K562 (cell line): ENCODE results near the gene POLR2L. TPM values are rescaled to one million over a fixed set of nuclear protein-coding genes. Genes with fewer than 3 reads are reported as not detected.

Source experiments
- ATF6 ChIP-seq: sonication (generic); formaldehyde crosslinking; IDR thresholded peaks from 2 replicates; pipeline ENCODE4 v1.4.0; 2020; ENCODE audit warnings: mild to moderate bottlenecking, missing genetic modification reagents
- BRCA1 ChIP-seq, 2 experiments: fragments of 450-650 bp in 1 of 2; sonication (generic) in 1 of 2; formaldehyde crosslinking in 1 of 2; IDR thresholded peaks; 2 replicates each; pipeline versions ENCODE4 v1.5.0 to v1.6.1; 2017 to 2020; ENCODE audit warnings: mild to moderate bottlenecking in 1 of 2, missing genetic modification reagents in 1 of 2
- ESRRB ChIP-seq: fragments of 250-450 bp; sonication (Bioruptor Pico); IDR thresholded peaks from 2 replicates; pipeline ENCODE4 v1.5.0; 2020; ENCODE audit warnings: mild to moderate bottlenecking, moderate library complexity, borderline replicate concordance
- GMEB1 ChIP-seq: fragments of 250-450 bp; sonication (Bioruptor Pico); IDR thresholded peaks from 2 replicates; pipeline ENCODE4 v1.4.0; 2020; ENCODE audit warnings: mild to moderate bottlenecking
- HBP1 ChIP-seq: fragments of 450-650 bp; formaldehyde crosslinking; IDR thresholded peaks from 2 replicates; pipeline ENCODE4 v1.4.0; 2022; ENCODE audit warnings: missing genetic modification characterization
- KAT7 ChIP-seq: sonication (generic); formaldehyde crosslinking; IDR thresholded peaks from 2 replicates; pipeline ENCODE4 v1.8.0; 2022; ENCODE audit warnings: missing genetic modification reagents, mild to moderate bottlenecking, borderline replicate concordance
- MCM7 ChIP-seq, 2 experiments: fragments of 450-650 bp; IDR thresholded peaks; 2 replicates each; pipeline ENCODE4 v1.6.1; 2016 to 2018
- ZNF398 ChIP-seq: fragments of 250-450 bp; sonication (Bioruptor Pico); IDR thresholded peaks from 2 replicates; pipeline ENCODE4 v1.8.0; 2021; ENCODE audit warnings: moderate library complexity, mild to moderate bottlenecking, inconsistent platforms
- polyA plus RNA-seq, 8 experiments: library from polyadenylated mRNA; depleted of rRNA in 4 of 8; stranded (reverse) in 5 of 8; unstranded in 3 of 8; fragments of >200 nt; fragmentation: Nextera tagmentation in 2 of 8; fragmentation: Illumina TruSeq in 1 of 8; extraction: Ambion mirVana in 2 of 8; extraction: Trizol in 1 of 8; gene quantifications; 2 replicates each; pipeline versions ENCODE4 v1.2.1 to v1.2.3, GENCODE V29; 2011 to 2014; ENCODE audit warnings: inconsistent platforms in 1 of 8, missing spikeins in 1 of 8
- total RNA-seq, 7 experiments: library from RNA; depleted of rRNA in 6 of 7; stranded (reverse); fragments of >200 nt in 6 of 7; fragmentation: Illumina TruSeq in 2 of 7; extraction: Trizol in 2 of 7; gene quantifications; 2 replicates each; pipeline versions ENCODE4 v1.2.1 to v1.2.3, GENCODE V29; 2011 to 2021; ENCODE audit warnings: low replicate concordance in 1 of 7

The POLR2L gene
- total and polyA plus RNA-seq, 9 of the 15 experiments (the other 6 are each of a cell fraction or from before 2014, with no cell fraction given), result 38.3 to 688 (median 108) TPM

GRCh38 chr11:827146-827896, 15.0 kb downstream of the POLR2L start (continued):
- no peak for TF ChIP-seq HBP1 (CRISPR knock-in tag)
- no peak for TF ChIP-seq ATF6 (CRISPR knock-in tag)
- no peak for TF ChIP-seq ZNF398
- 0 out of 2 replicates have a peak, but pooled peaks have one; percentile 17 for TF ChIP-seq GMEB1
- TF ChIP-seq BRCA1 (IDR thresholded peaks at IDR 0.05), result no peak
- no peak for TF ChIP-seq BRCA1 (CRISPR knock-in tag; IDR thresholded peaks at IDR 0.05)
- no peak for TF ChIP-seq KAT7
- TF ChIP-seq ESRRB (CRISPR knock-in tag), result no peak
- no peak for TF ChIP-seq MCM7 (IDR thresholded peaks at IDR 0.05)
